GM12878 (cell line): ENCODE data around the gene ATRN. TPM values are rescaled to one million over a fixed set of nuclear protein-coding genes. Genes with fewer than 3 reads are reported as not detected.

Experiments
- ATAC-seq: fragments of 200-7000 bp; cut with Tn5 transposase; 3 replicates; pipeline ENCODE4 v1.9.1; 2020; ENCODE audit warnings: mild to moderate bottlenecking, moderate library complexity
- BruUV-seq: library from RNA; stranded (reverse); fragments of 400-500 nt; replicated peaks from 2 replicates; lab custom pipeline; 2021; lab: Mats Ljungman, UMichigan
- CTCF ChIA-PET: fragments of 300-600 bp; sonication (Branson Sonifier 250); formaldehyde crosslinking; extraction: SDS; loops from one replicate; lab custom pipeline; 2021; ENCODE audit warnings: inconsistent platforms; lab: Yijun Ruan, JAX
- POLR2A ChIA-PET: fragments of 350-600 bp; formaldehyde crosslinking; extraction: SDS; loops from one replicate; lab custom pipeline; 2021; ENCODE audit warnings: inconsistent platforms; lab: Charles Lee
- RAD21 ChIA-PET: fragments of 300-600 bp; sonication (Branson Sonifier 250); formaldehyde crosslinking; loops from one replicate; lab custom pipeline; 2023; ENCODE audit warnings: antibody characterized with exemption; ENCODE audit not compliant: unreplicated experiment; lab: Charles Lee
- SMC1A ChIA-PET: fragments of 300-600 bp; sonication (Branson Sonifier 250); formaldehyde crosslinking; loops from one replicate; lab custom pipeline; 2023; ENCODE audit not compliant: unreplicated experiment, uncharacterized antibody; lab: Charles Lee
- DNase-seq: peaks from one replicate; pipeline ENCODE4 v3.0.0-alpha.2; 2011; ENCODE audit warnings: low read depth, low spot score
- FAIRE-seq: peaks from 3 replicates; lab custom pipeline; 2011; peaks lifted over from hg19 to GRCh38; lab: Jason Lieb, UNC
- H2AFZ ChIP-seq: 2 replicates; pipeline ENCODE4 v1.6.0; 2011; ENCODE audit warnings: low read depth, low read length, control low read depth; ENCODE audit not compliant: control insufficient read depth
- H3K27ac ChIP-seq: 2 replicates; pipeline ENCODE4 v1.5.1; 2011; ENCODE audit warnings: control low read depth; ENCODE audit not compliant: control insufficient read depth, insufficient read depth
- H3K27me3 ChIP-seq, 2 experiments: replicated peaks in 1 of 2; 2 replicates each; pipeline versions ENCODE4 v1.6.0 to v1.6.1; 2011; ENCODE audit warnings: low read length in 1 of 2; ENCODE audit not compliant: control insufficient read depth in 2 of 2, insufficient read depth in 2 of 2
- H3K36me3 ChIP-seq, 2 experiments: 2 replicates each; pipeline ENCODE4 v1.5.1; 2011; ENCODE audit warnings: low read length in 1 of 2; ENCODE audit not compliant: control insufficient read depth in 2 of 2, insufficient read depth in 2 of 2
- H3K4me1 ChIP-seq: 2 replicates; pipeline ENCODE4 v1.6.1; 2011; ENCODE audit warnings: mild to moderate bottlenecking, low read length, moderate library complexity, mixed read lengths; ENCODE audit not compliant: control insufficient read depth, insufficient read depth
- H3K4me2 ChIP-seq: 2 replicates; pipeline ENCODE4 v1.6.0; 2011; ENCODE audit warnings: control low read depth; ENCODE audit not compliant: control insufficient read depth, insufficient read depth
- H3K4me3 ChIP-seq: fragments of 200-600 bp; sonication (generic); 2 replicates; pipeline ENCODE4 v1.5.1; 2016
- H3K79me2 ChIP-seq: 2 replicates; pipeline ENCODE4 v1.6.0; 2011; ENCODE audit warnings: low read length; ENCODE audit not compliant: control insufficient read depth, insufficient read depth
- H3K9ac ChIP-seq: 2 replicates; pipeline ENCODE4 v1.8.0; 2011; ENCODE audit warnings: low read length, control low read depth, mixed read lengths; ENCODE audit not compliant: control insufficient read depth, insufficient read depth
- H3K9me3 ChIP-seq: replicated peaks from 3 replicates; pipeline ENCODE4 v1.5.1; 2011; ENCODE audit warnings: mild to moderate bottlenecking, low read length; ENCODE audit not compliant: control insufficient read depth, insufficient read depth
- H4K20me1 ChIP-seq: 2 replicates; pipeline ENCODE4 v1.6.0; 2011; ENCODE audit not compliant: control insufficient read depth, insufficient read depth
- E2F8 ChIP-seq: fragments of 450-650 bp; IDR thresholded peaks from 2 replicates; pipeline ENCODE4 v1.6.1; 2018; ENCODE audit warnings: mild to moderate bottlenecking, low read depth, moderate library complexity; ENCODE audit not compliant: partially characterized antibody
- FOXK2 ChIP-seq: fragments of 450-650 bp; IDR thresholded peaks from 2 replicates; pipeline ENCODE4 v1.6.1; 2017; ENCODE audit warnings: mild to moderate bottlenecking, moderate library complexity
- HCFC1 ChIP-seq: fragments of 150-350 bp; IDR thresholded peaks from 2 replicates; pipeline ENCODE4 v1.6.1; 2014; ENCODE audit warnings: low read length
- HSF1 ChIP-seq: fragments of 150-350 bp; IDR thresholded peaks from 2 replicates; pipeline ENCODE4 v1.6.1; 2014; ENCODE audit warnings: mild to moderate bottlenecking, low read depth, low read length
- MEF2B ChIP-seq: fragments of 450-650 bp; IDR thresholded peaks from 2 replicates; pipeline ENCODE4 v1.6.1; 2018; ENCODE audit warnings: mild to moderate bottlenecking, moderate library complexity; ENCODE audit not compliant: partially characterized antibody, poor library complexity, severe bottlenecking
- PAX8 ChIP-seq: fragments of 450-650 bp; IDR thresholded peaks from 2 replicates; pipeline ENCODE4 v1.6.1; 2017; ENCODE audit warnings: mild to moderate bottlenecking, moderate library complexity
- PBX3 ChIP-seq: IDR thresholded peaks from 2 replicates; pipeline ENCODE4 v1.6.1; 2011; ENCODE audit warnings: mild to moderate bottlenecking, low read depth, low read length, moderate library complexity; ENCODE audit not compliant: insufficient replicate concordance
- WGBS: methylation state at CpG from one replicate; pipeline ENCODE4 v1.1.6; 2016; ENCODE audit warnings: low lambda C conversion rate; ENCODE audit not compliant: insufficient replicate concordance, insufficient coverage; ENCODE audit errors: missing lambda C conversion rate; 5-methylcytosine and 5-hydroxymethylcytosine counted together
- in situ Hi-C: fragments of 300-500 bp; cut with MboI; formaldehyde crosslinking; loops from 9 replicates; pipeline ENCODE4 v1.14.3; 2018; ENCODE audit warnings: mixed read lengths
- intact Hi-C: fragments of 100-400 bp; cut with micrococcal nuclease; formaldehyde crosslinking; loops from one replicate; pipeline ENCODE4 v1.14.2; 2022; ENCODE audit not compliant: unreplicated experiment
- polyA plus RNA-seq, 11 experiments: library from polyadenylated mRNA; depleted of rRNA in 4 of 11; unstranded in 6 of 11; stranded (reverse) in 5 of 11; fragments of >200 nt; fragmentation: Nextera tagmentation in 4 of 11; fragmentation: Illumina TruSeq in 1 of 11; extraction: Ambion mirVana in 4 of 11; extraction: Trizol in 1 of 11; gene quantifications; 1 replicate in 1 of 11; 2 replicates in 10 of 11; pipeline versions ENCODE4 v1.2.1 to v1.2.3, GENCODE V29; 2011 to 2016; ENCODE audit warnings: inconsistent platforms in 2 of 11, missing spikeins in 2 of 11, low read depth in 1 of 11
- total RNA-seq, 4 experiments: library from RNA; depleted of rRNA in 3 of 4; stranded (reverse); fragments of >200 nt in 3 of 4; fragmentation: Illumina TruSeq in 1 of 4; extraction: Trizol in 1 of 4; gene quantifications; 2 replicates each; pipeline versions ENCODE4 v1.2.1 to v1.2.3, GENCODE V29; 2013 to 2021

ATRN gene
- total and polyA plus RNA-seq, 10 of the 15 experiments (the other 5 are each of a cell fraction or from before 2014, with no cell fraction given) = 0.71 to 11.6 (median 6.9) TPM

- no peak for TF ChIP-seq PBX3
- TF ChIP-seq, all 136 proteins: peak for 0
Measured at GRCh38 chr20:3576363-3576762, 105.5 kb downstream of the ATRN start (continued).

GRCh38 chr20:3577366-3577765, 106.5 kb downstream of the ATRN start:
- intact Hi-C loops = no loop called here
- Histone ChIP-seq H3K4me2 (no peak overlapping the region), H3K9ac (no peak overlapping the region), H3K4me1 (no peaks in the 10 kb centered on the region), H3K27me3 (no peaks in the 10 kb centered on the region), H3K9me3 (no peaks in the 10 kb centered on the region), H3K4me3 (no peak overlapping the region), H2AFZ (no peak overlapping the region), H3K79me2 (no peaks in the 10 kb centered on the region), H3K36me3 (peaks cover 0 to 8% of the 10 kb centered on the region in 2 experiments; a peak in 2 of 4 replicates), H3K27ac (no peak overlapping the region), H4K20me1 (no peaks in the 10 kb centered on the region)
- ATAC-seq = no peak
- RAD21 ChIA-PET = no interaction called here
- FAIRE-seq = no peak
- no TSS peak for BruUV-seq
- no peak for DNase-seq
- POLR2A ChIA-PET = no interaction called here
- in situ Hi-C loops = no loop called here
- SMC1A ChIA-PET = no interaction called here
- 96% methylated on average over 1 of the region's 1 CpG for WGBS
- no peak for TF ChIP-seq HCFC1
- TF ChIP-seq PAX8 = no peak
- no peak for TF ChIP-seq FOXK2
- TF ChIP-seq E2F8 = no peak
- TF ChIP-seq MEF2B = no peak
- no peak for TF ChIP-seq HSF1
- CTCF ChIA-PET = interaction anchor here (1.1 kb wide), 1 partner anchor 15 kb away, joined by 5 read pairs; no protein-coding TSS in a partner anchor
